Measurements from ENCODE around the gene ABCF2. TPM values are rescaled to one million over a fixed set of nuclear protein-coding genes. Genes with fewer than 3 reads are reported as not detected.

Gene ABCF2
- total RNA-seq, 1 donor from 2014 or later = 30.5 TPM

GRCh38 chr7:151181011-151181431 lies 46.0 kb downstream of the ABCF2 start:
- intact Hi-C loops (cut with micrococcal nuclease) = no loop called here
- DNase-seq = no peak
- TF ChIP-seq CTCF (IDR thresholded peaks at IDR 0.05; ENCODE audit: borderline replicate concordance) = no peak

GRCh38 chr7:151179946-151180345 lies 47.1 kb downstream of the ABCF2 start:
- Histone ChIP-seq H3K36me3 (peaks cover 17% of the 10 kb centered on the region), H3K4me3 (no peak overlapping the region), H3K9me3 (replicated peaks) (no peaks in the 10 kb centered on the region), H3K4me1 (peaks cover 25% of the 10 kb centered on the region), H3K27me3 (ENCODE audit: low read depth) (peaks cover 40% of the 10 kb centered on the region), H3K27ac (replicated peaks) (no peak overlapping the region)
- DNase-seq = no peak
- intact Hi-C loops (cut with micrococcal nuclease) = no loop called here
- TF ChIP-seq CTCF (IDR thresholded peaks at IDR 0.05; ENCODE audit: borderline replicate concordance) = no peak

More at GRCh38 chr7:151181011-151181431, 46.0 kb downstream of the ABCF2 start:
- Histone ChIP-seq H3K9me3 (replicated peaks) (no peaks in the 10 kb centered on the region), H3K4me3 (no peak overlapping the region), H3K27ac (replicated peaks) (no peak overlapping the region), H3K27me3 (ENCODE audit: low read depth) (peaks cover 29% of the 10 kb centered on the region), H3K36me3 (peaks cover 12% of the 10 kb centered on the region), H3K4me1 (peaks cover 23% of the 10 kb centered on the region)

- DNase-seq = no peak
- H3K9me3 ChIP-seq (replicated peaks) = no peaks in the 10 kb centered on the region
- no peak overlapping the region for H3K27ac ChIP-seq (replicated peaks)
- intact Hi-C loops (cut with micrococcal nuclease) = no loop called here
- TF ChIP-seq CTCF (IDR thresholded peaks at IDR 0.05; ENCODE audit: borderline replicate concordance) = no peak
- peaks cover 28% of the 10 kb centered on the region for H3K4me1 ChIP-seq
- peaks cover 17% of the 10 kb centered on the region for H3K36me3 ChIP-seq
- H3K4me3 ChIP-seq = no peak overlapping the region
- H3K27me3 ChIP-seq (ENCODE audit: low read depth) = peaks cover 46% of the 10 kb centered on the region
Measured at GRCh38 chr7:151179287-151179860, 47.6 kb downstream of the ABCF2 start.

GRCh38 chr7:151178831-151179230 lies 48.2 kb downstream of the ABCF2 start:
- Histone ChIP-seq H3K36me3 (peaks cover 15% of the 10 kb centered on the region), H3K9me3 (replicated peaks) (no peaks in the 10 kb centered on the region), H3K4me1 (peaks cover 28% of the 10 kb centered on the region), H3K27me3 (ENCODE audit: low read depth) (peaks cover 51% of the 10 kb centered on the region), H3K27ac (replicated peaks) (no peak overlapping the region), H3K4me3 (no peak overlapping the region)
- no peak for DNase-seq
- intact Hi-C loops (cut with micrococcal nuclease) = no loop called here
- no peak for TF ChIP-seq CTCF (IDR thresholded peaks at IDR 0.05; ENCODE audit: borderline replicate concordance)

GRCh38 chr7:151178236-151178635 lies 48.8 kb downstream of the ABCF2 start:
- H3K4me1 ChIP-seq = peaks cover 23% of the 10 kb centered on the region
- TF ChIP-seq CTCF (IDR thresholded peaks at IDR 0.05; ENCODE audit: borderline replicate concordance) = no peak
- intact Hi-C loops (cut with micrococcal nuclease) = no loop called here
- no peak overlapping the region for H3K27ac ChIP-seq (replicated peaks)
- peaks cover 14% of the 10 kb centered on the region for H3K36me3 ChIP-seq
- no peak for DNase-seq
- H3K4me3 ChIP-seq = no peak overlapping the region
- no peaks in the 10 kb centered on the region for H3K9me3 ChIP-seq (replicated peaks)
- peaks cover 57% of the 10 kb centered on the region for H3K27me3 ChIP-seq (ENCODE audit: low read depth)

Data from left ventricle myocardium inferior (tissue), 1 donor.